Body of pancreas (tissue), 4 donors: Measurements from ENCODE around the gene XRCC3.

Experiments used
- CTCF ChIP-seq, 7 experiments: fragments of 450-650 bp in 4 of 7; fragments of 200-600 bp in 3 of 7; sonication (generic) in 3 of 7; IDR thresholded peaks; one replicate each; pipeline ENCODE4 v1.5.1; 2016 to 2019; ENCODE audit warnings: antibody characterized with exemption in 7 of 7
- POLR2A ChIP-seq, 3 donors: fragments of 450-650 bp; IDR thresholded peaks; one replicate each; pipeline ENCODE4 v1.6.1; 2016; ENCODE audit warnings: antibody characterized with exemption in 3 of 3, mild to moderate bottlenecking in 2 of 3

- no peak for TF ChIP-seq CTCF (IDR thresholded peaks at IDR 0.05)
- TF ChIP-seq POLR2A (IDR thresholded peaks at IDR 0.05), result peak; percentile 57 to 73 (median 62)
Observed at GRCh38 chr14:103715052-103716000, at the start of gene XRCC3, which contains the start of gene ZFYVE21.
